K562 (cell line): ENCODE measurements around the gene KLHL15.
"Not testable (repeated sequence)": the region's sequence is repeated elsewhere in the genome, so short reads cannot be mapped to it uniquely, and the experiment has no call there.

ENCODE experiments used
- EHMT2 ChIP-seq: fragments of 450-650 bp; IDR thresholded peaks from 2 replicates; pipeline ENCODE4 v1.6.1; 2018; ENCODE audit warnings: antibody characterized with exemption
- HEY1 ChIP-seq: fragments of 250-450 bp; sonication (Bioruptor Pico); IDR thresholded peaks from 2 replicates; pipeline ENCODE4 v1.5.0; 2020; ENCODE audit warnings: mild to moderate bottlenecking, moderate library complexity, borderline replicate concordance
- SIN3A ChIP-seq, 2 experiments: fragments of 150-350 bp in 1 of 2; IDR thresholded peaks; 2 replicates each; pipeline ENCODE4 v1.6.1; 2011 to 2016; ENCODE audit warnings: borderline replicate concordance in 2 of 2, low read depth in 2 of 2, low read length in 2 of 2, mild to moderate bottlenecking in 2 of 2, moderate library complexity in 2 of 2; ENCODE audit not compliant: control insufficient read depth in 1 of 2
- SIRT6 ChIP-seq: IDR thresholded peaks from one replicate; pipeline ENCODE4 v1.6.1; 2012; ENCODE audit warnings: low read depth, mild to moderate bottlenecking, control low read depth, inconsistent platforms, low read length, moderate library complexity
- TF ChIP-seq, protein P1 (sequence below), 3 experiments: IDR thresholded peaks in 2 of 3; conservative IDR thresholded peaks in 1 of 3; 2 replicates each; pipeline ENCODE4 v1.5.1; 2011 to 2012; ENCODE audit warnings: low read length in 3 of 3, mild to moderate bottlenecking in 3 of 3, control low read depth in 2 of 3, improper control_type of control experiment in 1 of 3, inconsistent platforms in 1 of 3, low read depth in 1 of 3, mixed read lengths in 1 of 3, moderate library complexity in 1 of 3; ENCODE audit not compliant: insufficient read depth in 2 of 3

GRCh38 chrX:24050522-24051318, 23.7 kb upstream of the KLHL15 start:
- TF ChIP-seq, protein P1, sequence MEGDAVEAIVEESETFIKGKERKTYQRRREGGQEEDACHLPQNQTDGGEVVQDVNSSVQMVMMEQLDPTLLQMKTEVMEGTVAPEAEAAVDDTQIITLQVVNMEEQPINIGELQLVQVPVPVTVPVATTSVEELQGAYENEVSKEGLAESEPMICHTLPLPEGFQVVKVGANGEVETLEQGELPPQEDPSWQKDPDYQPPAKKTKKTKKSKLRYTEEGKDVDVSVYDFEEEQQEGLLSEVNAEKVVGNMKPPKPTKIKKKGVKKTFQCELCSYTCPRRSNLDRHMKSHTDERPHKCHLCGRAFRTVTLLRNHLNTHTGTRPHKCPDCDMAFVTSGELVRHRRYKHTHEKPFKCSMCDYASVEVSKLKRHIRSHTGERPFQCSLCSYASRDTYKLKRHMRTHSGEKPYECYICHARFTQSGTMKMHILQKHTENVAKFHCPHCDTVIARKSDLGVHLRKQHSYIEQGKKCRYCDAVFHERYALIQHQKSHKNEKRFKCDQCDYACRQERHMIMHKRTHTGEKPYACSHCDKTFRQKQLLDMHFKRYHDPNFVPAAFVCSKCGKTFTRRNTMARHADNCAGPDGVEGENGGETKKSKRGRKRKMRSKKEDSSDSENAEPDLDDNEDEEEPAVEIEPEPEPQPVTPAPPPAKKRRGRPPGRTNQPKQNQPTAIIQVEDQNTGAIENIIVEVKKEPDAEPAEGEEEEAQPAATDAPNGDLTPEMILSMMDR (IDR thresholded peaks at IDR 0.05 in 2 of 3, conservative IDR thresholded peaks at IDR 0.05 in 1 of 3; ENCODE audit: insufficient read depth in 2 of 3, low read depth in 1 of 3, low read length in 3 of 3) = not testable (repeated sequence)
- TF ChIP-seq EHMT2; HEY1 (CRISPR knock-in tag); SIRT6; SIN3A (IDR thresholded peaks at IDR 0.05; ENCODE audit: borderline replicate concordance in 2 of 2, control insufficient read depth in 1 of 2, low read depth in 2 of 2, low read length in 2 of 2): not testable (repeated sequence)
